Mucosa of descending colon (tissue), 3 donors: Measurements from ENCODE around the gene KTN1. TPM values are rescaled to one million over a fixed set of nuclear protein-coding genes. Genes with fewer than 3 reads are reported as not detected.

Experiments used
- ATAC-seq: fragments of 200-7000 bp; cut with Tn5 transposase; one replicate; pipeline ENCODE4 v1.9.1; 2020; ENCODE audit warnings: mild to moderate bottlenecking, moderate library complexity
- DNase-seq, 3 donors: peaks; one replicate each; pipeline ENCODE4 v3.0.0-alpha.2; 2020
- H3K36me3 ChIP-seq: fragments of 200-600 bp; one replicate; pipeline ENCODE4 v1.8.0; 2021; ENCODE audit warnings: low read depth, mild to moderate bottlenecking
- H3K4me1 ChIP-seq: fragments of 200-600 bp; one replicate; pipeline ENCODE4 v1.8.0; 2021; ENCODE audit warnings: low read depth, mild to moderate bottlenecking
- H3K4me3 ChIP-seq: fragments of 200-600 bp; one replicate; pipeline ENCODE4 v1.8.0; 2021; ENCODE audit warnings: mild to moderate bottlenecking
- H3K9me3 ChIP-seq: fragments of 200-600 bp; one replicate; pipeline ENCODE4 v1.8.0; 2021; ENCODE audit warnings: mild to moderate bottlenecking
- CTCF ChIP-seq: fragments of 200-600 bp; IDR thresholded peaks from one replicate; pipeline ENCODE4 v1.8.0; 2022; ENCODE audit warnings: antibody characterized with exemption, mild to moderate bottlenecking
- intact Hi-C, 2 donors: fragments of 100-400 bp; cut with DNase I in 1 of 2; cut with micrococcal nuclease in 1 of 2; formaldehyde crosslinking; loops; one replicate each; pipeline versions ENCODE4 v1.11.0 to v1.11.1; 2022; cut with DNase I, micrococcal nuclease
- total RNA-seq, 3 donors: library from RNA; stranded (reverse); fragmentation: NEBNext Ultra II Directional in 2 of 3; extraction: Animal tissue kit (Norgen Biotek cat#: 25700) in 2 of 3; gene quantifications; one replicate each; pipeline versions ENCODE4 v1.2.1 to v1.2.4, GENCODE V29; 2021 to 2023
- donor health status: DM: no; HTN: no; CAD: no; lungs with moderate emphysema.
- donor health status: DM: no; HTN: no; CAD: no.
- donor health status: DM: no; HTN: yes; CAD: no.

KTN1 gene
- total RNA-seq, 3 donors from 2014 or later = 181 to 299 (median 251) TPM

GRCh38 chr14:55707365-55707804, 127.4 kb downstream of the KTN1 start:
- DNase-seq (no peak), ATAC-seq (peak; percentile 56)

GRCh38 chr14:55710506-55711041, 130.6 kb downstream of the KTN1 start:
- no peaks in the 10 kb centered on the region for H3K4me1 ChIP-seq
- H3K9me3 ChIP-seq = no peaks in the 10 kb centered on the region
- TF ChIP-seq CTCF = no peak
- DNase-seq (no peak), ATAC-seq (no peak)
- intact Hi-C loops = no loop called here
- H3K36me3 ChIP-seq = no peaks in the 10 kb centered on the region
- H3K4me3 ChIP-seq = no peak overlapping the region

More at GRCh38 chr14:55707365-55707804, 127.4 kb downstream of the KTN1 start:
- H3K36me3 ChIP-seq = no peaks in the 10 kb centered on the region
- H3K9me3 ChIP-seq = no peaks in the 10 kb centered on the region
- TF ChIP-seq CTCF = no peak
- no peaks in the 10 kb centered on the region for H3K4me1 ChIP-seq
- H3K4me3 ChIP-seq = no peak overlapping the region
- intact Hi-C loops = loop anchor here in 1 of 2 donors (10.0 kb wide), 1 partner anchor 627 kb away; no protein-coding TSS in a partner anchor

- Histone ChIP-seq H3K36me3 (no peaks in the 10 kb centered on the region), H3K9me3 (no peaks in the 10 kb centered on the region), H3K4me3 (no peak overlapping the region), H3K4me1 (no peaks in the 10 kb centered on the region)
- no peak for ATAC-seq
- TF ChIP-seq CTCF = no peak
- DNase-seq = no peak
- intact Hi-C loops = no loop called here
Observed at GRCh38 chr14:55711175-55711811, 131.3 kb downstream of the KTN1 start.

- Histone ChIP-seq H3K9me3 (no peaks in the 10 kb centered on the region), H3K4me1 (no peaks in the 10 kb centered on the region), H3K4me3 (no peak overlapping the region), H3K36me3 (no peaks in the 10 kb centered on the region)
- no peak for ATAC-seq
- TF ChIP-seq CTCF = no peak
- no peak for DNase-seq
- intact Hi-C loops = no loop called here
Observed at GRCh38 chr14:55712491-55712890, 132.5 kb downstream of the KTN1 start.

- no peak for DNase-seq
- no peaks in the 10 kb centered on the region for H3K9me3 ChIP-seq
- H3K36me3 ChIP-seq = no peaks in the 10 kb centered on the region
- H3K4me3 ChIP-seq = no peak overlapping the region
- intact Hi-C loops = no loop called here
- TF ChIP-seq CTCF = no peak
- ATAC-seq = no peak
- no peaks in the 10 kb centered on the region for H3K4me1 ChIP-seq
Observed at GRCh38 chr14:55713486-55713885, 133.5 kb downstream of the KTN1 start.
